Sigmoid colon (tissue), 4 donors: ENCODE results near the gene VMAC.

ENCODE experiments used
- CTCF ChIP-seq, 4 experiments: fragments of 450-650 bp in 3 of 4; fragments of 200-600 bp in 1 of 4; IDR thresholded peaks; one replicate each; pipeline ENCODE4 v1.5.1; 2016 to 2019; ENCODE audit warnings: antibody characterized with exemption in 4 of 4, mild to moderate bottlenecking in 3 of 4, moderate library complexity in 2 of 4
- EP300 ChIP-seq, 4 donors: sonication (generic); formaldehyde crosslinking; IDR thresholded peaks; one replicate each; pipeline ENCODE4 v1.6.1; 2017; ENCODE audit warnings: antibody characterized with exemption in 4 of 4
- POLR2A ChIP-seq, 2 donors: fragments of 450-650 bp; IDR thresholded peaks; one replicate each; pipeline ENCODE4 v1.6.1; 2016; ENCODE audit warnings: antibody characterized with exemption in 2 of 2, mild to moderate bottlenecking in 2 of 2, moderate library complexity in 2 of 2
- POLR2AphosphoS5 ChIP-seq, 4 donors: sonication (generic); formaldehyde crosslinking; IDR thresholded peaks; one replicate each; pipeline ENCODE4 v1.6.1; 2017; ENCODE audit warnings: antibody characterized with exemption in 4 of 4

- TF ChIP-seq POLR2A (IDR thresholded peaks at IDR 0.05) (no peak), CTCF (IDR thresholded peaks at IDR 0.05) (no peak), EP300 (IDR thresholded peaks at IDR 0.05) (no peak), POLR2AphosphoS5 (IDR thresholded peaks at IDR 0.05) (no peak)
Measured at GRCh38 chr19:5956728-5957127, 52.1 kb downstream of the VMAC start.
